ENCODE results near the gene F5. TPM values are rescaled to one million over a fixed set of nuclear protein-coding genes. Genes with fewer than 3 reads are reported as not detected.

Gene F5
- total RNA-seq, 1 experiment from 2014 or later = 0.37 TPM

DNA sequence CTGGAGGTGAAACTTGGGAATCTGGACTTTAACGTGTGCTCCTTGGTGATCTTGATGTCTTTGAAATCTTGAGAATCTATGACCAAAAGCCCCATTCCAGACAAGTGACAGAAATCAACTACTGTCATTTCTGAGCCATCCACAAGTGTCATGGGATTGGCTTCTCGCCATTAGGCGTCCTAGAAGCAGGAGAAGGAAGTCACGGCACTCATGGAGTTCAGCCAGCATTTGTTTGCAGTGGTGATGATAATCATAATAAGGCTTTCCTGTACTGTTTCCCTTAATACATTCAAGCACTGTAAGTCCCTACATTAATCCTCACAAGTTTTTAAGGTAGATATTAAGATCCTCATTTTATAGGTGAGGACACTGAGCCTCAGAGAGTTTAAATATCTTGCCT lies 11.9 kb downstream of the F5 start:
- Histone ChIP-seq H3K36me3 (ENCODE audit: control insufficient read depth in 1 of 2, insufficient read depth in 2 of 2, low read length in 2 of 2) (no peaks in the 10 kb centered on the region), H3K9me2 (ENCODE audit: insufficient read depth) (no peaks in the 10 kb centered on the region), H3K9me3 (ENCODE audit: control insufficient read depth in 1 of 2, insufficient read depth in 1 of 2, low read depth in 1 of 2, low read length in 2 of 2) (no peaks in the 10 kb centered on the region), H3K4me2 (ENCODE audit: low read length) (no peak overlapping the region), H2AFZ (ENCODE audit: low read depth, low read length, poor library complexity, severe bottlenecking) (no peak overlapping the region), H4K20me1 (ENCODE audit: insufficient read depth) (no peaks in the 10 kb centered on the region), H3K4me1 (ENCODE audit: control insufficient read depth in 1 of 2, insufficient read depth in 2 of 2, low read length in 2 of 2) (no peaks in the 10 kb centered on the region), H3K27ac (ENCODE audit: low read depth, low read length) (no peak overlapping the region), H3K4me3 (replicated peaks in 1 of 2; ENCODE audit: low read depth in 1 of 2, low read length in 2 of 2) (no peak overlapping the region), H3K27me3 (ENCODE audit: insufficient read depth, low read length) (no peaks in the 10 kb centered on the region), H3K79me2 (ENCODE audit: insufficient read depth, low read length) (no peaks in the 10 kb centered on the region), H3K9ac (ENCODE audit: low read length) (no peak overlapping the region)
- RAD21 ChIA-PET (ENCODE audit: low non-redundant PET in 1 of 2, low total read pairs in 2 of 2, uncharacterized antibody in 2 of 2, unreplicated experiment in 2 of 2) = no interaction called here
- no TSS peak for BruUV-seq (replicated peaks)
- intact Hi-C loops (cut with micrococcal nuclease) = no loop called here
- CTCF ChIA-PET = no interaction called here
- POLR2A ChIA-PET = no interaction called here
- DNase-seq (ENCODE audit: low read depth, low spot score) (no peak), ATAC-seq (no peak)
- TF ChIP-seq, protein P1, sequence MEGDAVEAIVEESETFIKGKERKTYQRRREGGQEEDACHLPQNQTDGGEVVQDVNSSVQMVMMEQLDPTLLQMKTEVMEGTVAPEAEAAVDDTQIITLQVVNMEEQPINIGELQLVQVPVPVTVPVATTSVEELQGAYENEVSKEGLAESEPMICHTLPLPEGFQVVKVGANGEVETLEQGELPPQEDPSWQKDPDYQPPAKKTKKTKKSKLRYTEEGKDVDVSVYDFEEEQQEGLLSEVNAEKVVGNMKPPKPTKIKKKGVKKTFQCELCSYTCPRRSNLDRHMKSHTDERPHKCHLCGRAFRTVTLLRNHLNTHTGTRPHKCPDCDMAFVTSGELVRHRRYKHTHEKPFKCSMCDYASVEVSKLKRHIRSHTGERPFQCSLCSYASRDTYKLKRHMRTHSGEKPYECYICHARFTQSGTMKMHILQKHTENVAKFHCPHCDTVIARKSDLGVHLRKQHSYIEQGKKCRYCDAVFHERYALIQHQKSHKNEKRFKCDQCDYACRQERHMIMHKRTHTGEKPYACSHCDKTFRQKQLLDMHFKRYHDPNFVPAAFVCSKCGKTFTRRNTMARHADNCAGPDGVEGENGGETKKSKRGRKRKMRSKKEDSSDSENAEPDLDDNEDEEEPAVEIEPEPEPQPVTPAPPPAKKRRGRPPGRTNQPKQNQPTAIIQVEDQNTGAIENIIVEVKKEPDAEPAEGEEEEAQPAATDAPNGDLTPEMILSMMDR (IDR thresholded peaks at IDR 0.05 in 2 of 3, conservative IDR thresholded peaks at IDR 0.05 in 1 of 3; ENCODE audit: borderline replicate concordance in 1 of 3, insufficient read depth in 1 of 3, low read depth in 2 of 3, low read length in 2 of 3) = no peak
- TF ChIP-seq, protein P2, sequence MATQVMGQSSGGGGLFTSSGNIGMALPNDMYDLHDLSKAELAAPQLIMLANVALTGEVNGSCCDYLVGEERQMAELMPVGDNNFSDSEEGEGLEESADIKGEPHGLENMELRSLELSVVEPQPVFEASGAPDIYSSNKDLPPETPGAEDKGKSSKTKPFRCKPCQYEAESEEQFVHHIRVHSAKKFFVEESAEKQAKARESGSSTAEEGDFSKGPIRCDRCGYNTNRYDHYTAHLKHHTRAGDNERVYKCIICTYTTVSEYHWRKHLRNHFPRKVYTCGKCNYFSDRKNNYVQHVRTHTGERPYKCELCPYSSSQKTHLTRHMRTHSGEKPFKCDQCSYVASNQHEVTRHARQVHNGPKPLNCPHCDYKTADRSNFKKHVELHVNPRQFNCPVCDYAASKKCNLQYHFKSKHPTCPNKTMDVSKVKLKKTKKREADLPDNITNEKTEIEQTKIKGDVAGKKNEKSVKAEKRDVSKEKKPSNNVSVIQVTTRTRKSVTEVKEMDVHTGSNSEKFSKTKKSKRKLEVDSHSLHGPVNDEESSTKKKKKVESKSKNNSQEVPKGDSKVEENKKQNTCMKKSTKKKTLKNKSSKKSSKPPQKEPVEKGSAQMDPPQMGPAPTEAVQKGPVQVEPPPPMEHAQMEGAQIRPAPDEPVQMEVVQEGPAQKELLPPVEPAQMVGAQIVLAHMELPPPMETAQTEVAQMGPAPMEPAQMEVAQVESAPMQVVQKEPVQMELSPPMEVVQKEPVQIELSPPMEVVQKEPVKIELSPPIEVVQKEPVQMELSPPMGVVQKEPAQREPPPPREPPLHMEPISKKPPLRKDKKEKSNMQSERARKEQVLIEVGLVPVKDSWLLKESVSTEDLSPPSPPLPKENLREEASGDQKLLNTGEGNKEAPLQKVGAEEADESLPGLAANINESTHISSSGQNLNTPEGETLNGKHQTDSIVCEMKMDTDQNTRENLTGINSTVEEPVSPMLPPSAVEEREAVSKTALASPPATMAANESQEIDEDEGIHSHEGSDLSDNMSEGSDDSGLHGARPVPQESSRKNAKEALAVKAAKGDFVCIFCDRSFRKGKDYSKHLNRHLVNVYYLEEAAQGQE (IDR thresholded peaks at IDR 0.05; ENCODE audit: low read depth) = no peak
- TF ChIP-seq SRF (IDR thresholded peaks at IDR 0.05; ENCODE audit: low read depth) (no peak), EGR1 (IDR thresholded peaks at IDR 0.05; ENCODE audit: low read depth) (no peak)
